Measurements from ENCODE around the gene NOS3. TPM values are rescaled to one million over a fixed set of nuclear protein-coding genes. Genes with fewer than 3 reads are reported as not detected.

NOS3 gene
- total and polyA plus RNA-seq, 2 of the 13 experiments (the other 11 are each of a cell fraction or from before 2014, with no cell fraction given) = 3.7 to 7.5 TPM

DNA sequence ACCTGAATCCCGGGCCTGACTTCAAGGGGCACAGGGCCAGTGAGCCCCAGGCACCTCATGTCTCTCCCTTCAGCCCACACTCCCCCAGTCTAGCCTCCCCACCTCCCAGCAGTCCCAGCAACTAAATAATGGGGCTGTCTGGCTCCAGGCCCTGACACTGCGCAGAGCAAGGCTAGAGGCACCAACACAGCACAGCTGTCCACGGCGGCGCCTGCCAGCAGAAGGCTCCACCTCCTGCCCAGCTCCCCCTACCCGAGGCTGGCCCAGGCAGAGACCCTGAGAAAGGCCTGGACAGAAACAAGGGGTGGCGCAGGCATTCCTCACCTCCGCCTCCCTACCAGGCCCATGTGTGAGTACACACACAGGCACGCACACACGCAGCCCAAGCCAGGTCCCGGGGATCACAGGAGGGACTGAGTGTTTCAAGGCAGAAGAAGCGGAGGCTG is 18.8 kb upstream of the NOS3 start:
- Histone ChIP-seq H2AFZ (ENCODE audit: low read length) (no peak overlapping the region), H3K4me1 (ENCODE audit: insufficient read depth, low read length) (peaks cover 24% of the 10 kb centered on the region), H3K79me2 (ENCODE audit: insufficient read depth, low read length) (no peaks in the 10 kb centered on the region), H3K9me3 (ENCODE audit: low read length) (no peaks in the 10 kb centered on the region), H3K9ac (ENCODE audit: insufficient read depth, low read depth, low read length) (no peak overlapping the region), H3K27me3 (ENCODE audit: control insufficient read depth in 1 of 2, insufficient read depth in 2 of 2, low read length in 2 of 2) (peaks cover 25 to 92% of the 10 kb centered on the region in 2 experiments), H3K36me3 (replicated peaks in 1 of 2; ENCODE audit: control insufficient read depth in 1 of 2, insufficient read depth in 2 of 2, low read length in 2 of 2) (no peaks in the 10 kb centered on the region), H3K4me3 (replicated peaks in 1 of 3; ENCODE audit: insufficient read depth in 1 of 3, low read depth in 2 of 3, low read length in 3 of 3) (no peak overlapping the region), H3K4me2 (ENCODE audit: low read depth, low read length) (no peak overlapping the region), H3K27ac (ENCODE audit: extremely low read length, insufficient read depth, low read length) (no peak overlapping the region), H4K20me1 (ENCODE audit: insufficient read depth, low read length) (peaks cover 5% of the 10 kb centered on the region; the same call in 1 of the 2 replicates)
- TF ChIP-seq, protein P1, sequence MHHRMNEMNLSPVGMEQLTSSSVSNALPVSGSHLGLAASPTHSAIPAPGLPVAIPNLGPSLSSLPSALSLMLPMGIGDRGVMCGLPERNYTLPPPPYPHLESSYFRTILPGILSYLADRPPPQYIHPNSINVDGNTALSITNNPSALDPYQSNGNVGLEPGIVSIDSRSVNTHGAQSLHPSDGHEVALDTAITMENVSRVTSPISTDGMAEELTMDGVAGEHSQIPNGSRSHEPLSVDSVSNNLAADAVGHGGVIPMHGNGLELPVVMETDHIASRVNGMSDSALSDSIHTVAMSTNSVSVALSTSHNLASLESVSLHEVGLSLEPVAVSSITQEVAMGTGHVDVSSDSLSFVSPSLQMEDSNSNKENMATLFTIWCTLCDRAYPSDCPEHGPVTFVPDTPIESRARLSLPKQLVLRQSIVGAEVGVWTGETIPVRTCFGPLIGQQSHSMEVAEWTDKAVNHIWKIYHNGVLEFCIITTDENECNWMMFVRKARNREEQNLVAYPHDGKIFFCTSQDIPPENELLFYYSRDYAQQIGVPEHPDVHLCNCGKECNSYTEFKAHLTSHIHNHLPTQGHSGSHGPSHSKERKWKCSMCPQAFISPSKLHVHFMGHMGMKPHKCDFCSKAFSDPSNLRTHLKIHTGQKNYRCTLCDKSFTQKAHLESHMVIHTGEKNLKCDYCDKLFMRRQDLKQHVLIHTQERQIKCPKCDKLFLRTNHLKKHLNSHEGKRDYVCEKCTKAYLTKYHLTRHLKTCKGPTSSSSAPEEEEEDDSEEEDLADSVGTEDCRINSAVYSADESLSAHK (CRISPR knock-in tag; IDR thresholded peaks at IDR 0.05; ENCODE audit: borderline replicate concordance) = no peak
- TF ChIP-seq TEAD3 (CRISPR knock-in tag; optimal IDR thresholded peaks at IDR 0.05; ENCODE audit: borderline replicate concordance) = no peak
- no peak for TF ChIP-seq SAP130 (CRISPR knock-in tag; IDR thresholded peaks at IDR 0.05; ENCODE audit: low read depth)
- TF ChIP-seq NFKBIZ (CRISPR knock-in tag; IDR thresholded peaks at IDR 0.05) = no peak
- no peak for TF ChIP-seq HNF4G (IDR thresholded peaks at IDR 0.05; ENCODE audit: borderline replicate concordance, low read depth, low read length)
- no peak for TF ChIP-seq HNF4G (CRISPR knock-in tag; IDR thresholded peaks at IDR 0.05; ENCODE audit: borderline replicate concordance, low read depth)
- TF ChIP-seq, protein P2, sequence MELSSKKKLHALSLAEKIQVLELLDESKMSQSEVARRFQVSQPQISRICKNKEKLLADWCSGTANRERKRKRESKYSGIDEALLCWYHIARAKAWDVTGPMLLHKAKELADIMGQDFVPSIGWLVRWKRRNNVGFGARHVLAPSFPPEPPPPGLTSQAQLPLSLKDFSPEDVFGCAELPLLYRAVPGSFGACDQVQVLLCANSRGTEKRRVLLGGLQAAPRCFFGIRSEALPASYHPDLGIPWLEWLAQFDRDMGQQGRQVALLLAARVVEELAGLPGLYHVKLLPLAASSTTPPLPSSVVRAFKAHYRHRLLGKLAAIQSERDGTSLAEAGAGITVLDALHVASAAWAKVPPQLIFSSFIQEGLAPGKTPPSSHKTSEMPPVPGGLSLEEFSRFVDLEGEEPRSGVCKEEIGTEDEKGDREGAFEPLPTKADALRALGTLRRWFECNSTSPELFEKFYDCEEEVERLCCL (CRISPR knock-in tag; IDR thresholded peaks at IDR 0.05; ENCODE audit: borderline replicate concordance) = no peak
- TF ChIP-seq ZNF768 (CRISPR knock-in tag; IDR thresholded peaks at IDR 0.05) = no peak
- no peak for TF ChIP-seq ZNF251 (CRISPR knock-in tag; IDR thresholded peaks at IDR 0.05)
- no peak for TF ChIP-seq HNRNPK (IDR thresholded peaks at IDR 0.05; ENCODE audit: low read depth, low read length, poor library complexity, severe bottlenecking)
- TF ChIP-seq, protein P3, sequence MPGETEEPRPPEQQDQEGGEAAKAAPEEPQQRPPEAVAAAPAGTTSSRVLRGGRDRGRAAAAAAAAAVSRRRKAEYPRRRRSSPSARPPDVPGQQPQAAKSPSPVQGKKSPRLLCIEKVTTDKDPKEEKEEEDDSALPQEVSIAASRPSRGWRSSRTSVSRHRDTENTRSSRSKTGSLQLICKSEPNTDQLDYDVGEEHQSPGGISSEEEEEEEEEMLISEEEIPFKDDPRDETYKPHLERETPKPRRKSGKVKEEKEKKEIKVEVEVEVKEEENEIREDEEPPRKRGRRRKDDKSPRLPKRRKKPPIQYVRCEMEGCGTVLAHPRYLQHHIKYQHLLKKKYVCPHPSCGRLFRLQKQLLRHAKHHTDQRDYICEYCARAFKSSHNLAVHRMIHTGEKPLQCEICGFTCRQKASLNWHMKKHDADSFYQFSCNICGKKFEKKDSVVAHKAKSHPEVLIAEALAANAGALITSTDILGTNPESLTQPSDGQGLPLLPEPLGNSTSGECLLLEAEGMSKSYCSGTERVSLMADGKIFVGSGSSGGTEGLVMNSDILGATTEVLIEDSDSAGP (CRISPR knock-in tag; IDR thresholded peaks at IDR 0.05; ENCODE audit: borderline replicate concordance) = no peak
- TF ChIP-seq SMAD1 (CRISPR knock-in tag; IDR thresholded peaks at IDR 0.05; ENCODE audit: borderline replicate concordance, low read depth) = no peak
- FAIRE-seq (no peak), ATAC-seq (peak; percentile 11; the same call in 2 of the 3 replicates), DNase-seq (ENCODE audit: low spot score) (no peak)
- CTCF ChIA-PET (ENCODE audit: low intra/inter-chr PET ratio, low total read pairs) = no interaction called here
- in situ Hi-C loops (cut with HindIII; ENCODE audit: extremely low pct_ligation_motif_present, low pct_unique_long_range_greater_than_20kb) = no loop called here
- intact Hi-C loops (cut with micrococcal nuclease; ENCODE audit: unreplicated experiment) = no loop called here
- 27% methylated on average over 6 of the region's 12 CpGs for WGBS (ENCODE audit: low lambda C conversion rate)
- BruUV-seq (replicated peaks) = no TSS peak
- POLR2A ChIA-PET = no interaction called here
